ENCODE data around the gene ERC1.
A peak's percentile ranks its signal among the peaks of the same experiment; 100 is the strongest.
"Not testable (repeated sequence)": the region's sequence is repeated elsewhere in the genome, so short reads cannot be mapped to it uniquely, and the experiment has no call there.

The ERC1 gene

DNA sequence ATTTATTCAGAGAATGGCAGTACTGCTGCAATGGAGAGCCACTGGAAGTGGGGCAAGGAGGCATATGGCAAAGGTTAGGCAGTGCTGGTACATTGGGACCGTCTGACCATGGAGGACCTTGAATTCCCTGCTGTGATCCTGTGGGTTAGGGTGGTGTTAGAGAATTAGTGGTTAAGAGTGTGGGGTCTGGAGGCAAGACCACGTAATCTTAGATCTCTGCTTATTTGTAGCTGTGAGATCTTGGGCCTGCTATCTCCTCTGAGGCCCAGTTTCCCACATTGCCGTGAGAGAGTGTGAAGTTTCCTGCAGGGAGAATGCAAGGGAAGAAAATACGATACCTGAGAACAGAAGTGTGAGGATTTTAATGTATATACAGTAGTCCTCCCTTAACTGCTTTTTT is 147.7 kb downstream of the ERC1 start:
- no peak for DNase-seq

GRCh38 chr12:1146758-1147157 is 155.7 kb downstream of the ERC1 start:
- not testable (repeated sequence) for DNase-seq

GRCh38 chr12:1147821-1148220 is 156.8 kb downstream of the ERC1 start:
- DNase-seq, result no peak

GRCh38 chr12:1157046-1157445 is 166.0 kb downstream of the ERC1 start:
- DNase-seq, result no peak

GRCh38 chr12:1161197-1161596 is 170.2 kb downstream of the ERC1 start:
- no peak for DNase-seq

GRCh38 chr12:1162081-1162760 is 171.2 kb downstream of the ERC1 start:
- peak; percentile 96 for DNase-seq

DNA sequence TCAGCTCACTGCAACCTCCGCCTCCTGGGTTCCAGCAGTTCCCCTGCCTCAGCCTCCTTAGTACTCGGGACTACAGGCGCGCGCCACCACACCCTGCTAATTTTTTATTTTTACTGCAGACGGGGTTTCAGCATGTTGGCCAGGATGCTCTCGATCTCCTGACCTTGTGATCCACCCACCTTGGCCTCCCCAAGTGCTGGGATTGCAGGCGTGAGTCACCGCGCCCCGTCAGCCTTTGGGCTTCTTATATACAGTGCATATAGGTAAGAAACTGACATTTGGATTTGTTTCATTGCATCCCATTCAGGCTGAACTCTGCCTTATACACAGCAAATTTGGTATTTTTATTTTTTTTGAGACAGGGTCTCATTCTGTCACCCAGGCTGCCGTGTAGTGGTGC is 176.8 kb downstream of the ERC1 start:
- DNase-seq, result no peak

DNA sequence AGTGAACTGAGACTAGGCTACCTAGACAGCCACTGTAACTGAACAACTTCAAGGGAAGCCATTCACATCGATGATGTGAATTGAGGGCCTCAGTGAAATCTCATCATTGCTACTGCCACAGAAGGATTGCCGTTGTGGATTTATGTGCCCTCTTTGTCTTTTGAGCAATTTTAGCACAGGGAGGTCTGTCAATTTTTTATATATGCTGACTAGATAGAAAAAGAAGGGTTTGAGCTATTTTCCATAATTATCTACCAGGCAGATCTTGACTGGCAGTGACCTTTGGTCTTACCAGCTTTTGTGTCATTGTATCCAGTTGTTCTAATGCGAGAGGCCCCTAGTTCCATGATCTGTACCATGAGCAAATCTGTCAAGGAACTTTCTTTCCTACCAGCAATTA is 179.4 kb downstream of the ERC1 start:
- DNase-seq, result no peak

- peak; percentile 94 for DNase-seq
These were observed 180.8 kb downstream of the ERC1 start for GRCh38 chr12:1171657-1172408.

DNA sequence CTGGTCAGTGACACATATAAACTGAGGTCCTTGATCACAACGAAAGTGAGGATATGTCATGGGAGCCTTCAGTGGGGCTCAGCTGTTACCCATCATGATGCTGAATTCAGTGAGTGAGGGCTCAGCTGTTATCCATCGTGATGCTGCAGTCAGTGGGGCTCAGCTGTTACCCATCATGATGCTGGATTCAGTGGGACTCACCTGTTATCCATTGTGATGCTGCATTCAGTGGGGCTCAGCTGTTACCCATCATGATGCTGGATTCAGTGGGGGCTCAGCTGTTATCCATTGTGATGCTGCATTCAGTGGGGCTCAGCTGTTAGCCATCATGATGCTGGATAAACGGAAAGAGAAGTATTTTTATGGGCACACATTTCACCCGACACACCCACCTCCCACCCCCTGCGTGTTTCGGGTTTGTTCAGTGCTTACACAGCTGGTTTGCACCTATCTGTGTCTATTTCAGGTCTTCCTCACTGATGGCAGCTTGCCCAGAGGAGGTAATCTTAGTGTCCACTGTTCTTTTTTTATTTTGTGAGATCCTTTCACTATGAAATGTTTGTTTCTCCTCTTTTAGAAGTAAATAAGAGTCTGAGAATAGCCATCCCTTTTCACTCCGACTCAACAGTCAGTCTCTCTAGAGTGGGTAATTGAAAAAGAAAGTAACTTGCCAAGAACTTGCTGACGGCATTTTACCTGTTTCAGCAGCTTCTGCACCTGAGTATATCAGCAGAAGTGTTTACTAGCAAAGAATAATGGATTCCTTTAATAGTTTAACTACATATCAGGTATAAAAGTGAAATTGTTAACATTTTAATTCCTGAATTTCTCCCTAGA is 183.0 kb downstream of the ERC1 start:
- peak; percentile 70 for DNase-seq

- no peak for DNase-seq
These were observed 183.6 kb downstream of the ERC1 start for GRCh38 chr12:1174659-1175058.

DNA sequence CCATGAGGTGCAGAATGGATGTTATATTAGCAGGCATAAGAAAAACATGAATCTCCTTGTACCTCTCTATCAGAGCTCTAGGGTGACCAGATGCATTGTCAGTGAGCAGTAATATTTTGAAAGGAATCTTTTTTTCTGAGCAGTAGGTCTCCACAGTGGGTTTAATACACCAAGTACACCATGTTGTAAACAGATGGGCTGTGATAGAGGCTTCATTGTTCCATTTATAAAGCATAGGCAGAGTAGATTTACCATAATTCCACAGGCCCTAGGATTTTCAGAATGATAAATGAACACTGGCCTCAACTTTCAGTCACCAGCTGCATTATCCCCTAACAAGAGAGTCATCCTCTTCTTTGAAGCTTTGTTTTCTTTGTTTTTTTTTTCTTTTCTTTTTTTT is 185.2 kb downstream of the ERC1 start:
- DNase-seq, result no peak

GRCh38 chr12:1179128-1179527 is 188.1 kb downstream of the ERC1 start:
- DNase-seq, result no peak

DNA sequence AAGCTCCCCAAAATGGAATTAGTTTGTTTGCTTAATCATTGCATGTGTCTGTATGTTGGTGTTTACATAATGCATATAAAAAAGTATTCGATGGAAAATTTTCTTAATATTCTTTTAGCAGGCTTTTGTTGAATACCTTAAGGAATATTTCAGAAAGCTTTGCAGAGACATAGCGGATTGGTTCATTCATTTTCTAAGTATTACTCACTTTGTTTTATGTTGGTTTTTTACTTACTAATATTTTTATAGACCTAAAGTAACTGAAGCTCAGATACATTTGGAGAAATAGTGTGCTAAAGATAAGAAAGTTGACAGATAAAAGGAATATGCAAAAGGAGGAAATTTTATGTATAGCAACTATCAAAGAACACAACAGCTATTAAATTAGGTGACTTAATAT is 191.0 kb downstream of the ERC1 start:
- no peak for DNase-seq

DNA sequence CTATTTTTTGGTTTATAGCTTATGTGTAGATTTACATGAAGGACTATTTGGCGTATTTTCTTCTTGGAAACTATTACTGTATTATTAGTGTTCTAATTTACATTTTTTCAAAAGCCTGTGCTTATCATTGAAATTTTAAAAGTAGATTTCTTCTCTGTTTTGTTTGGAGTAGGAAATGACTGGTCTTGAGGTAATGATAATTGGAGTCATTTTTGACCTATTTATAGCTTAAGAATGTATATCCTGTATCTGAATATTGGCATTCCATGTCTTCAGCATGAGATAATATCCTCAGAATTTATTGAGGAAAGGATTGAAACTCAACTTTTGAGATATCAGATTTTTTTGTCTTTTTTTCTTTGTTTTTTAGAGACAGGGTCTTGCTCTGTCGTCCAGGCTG is 193.4 kb downstream of the ERC1 start:
- no peak for DNase-seq

GRCh38 chr12:1185460-1186182 is 194.6 kb downstream of the ERC1 start:
- DNase-seq, result no peak

DNA sequence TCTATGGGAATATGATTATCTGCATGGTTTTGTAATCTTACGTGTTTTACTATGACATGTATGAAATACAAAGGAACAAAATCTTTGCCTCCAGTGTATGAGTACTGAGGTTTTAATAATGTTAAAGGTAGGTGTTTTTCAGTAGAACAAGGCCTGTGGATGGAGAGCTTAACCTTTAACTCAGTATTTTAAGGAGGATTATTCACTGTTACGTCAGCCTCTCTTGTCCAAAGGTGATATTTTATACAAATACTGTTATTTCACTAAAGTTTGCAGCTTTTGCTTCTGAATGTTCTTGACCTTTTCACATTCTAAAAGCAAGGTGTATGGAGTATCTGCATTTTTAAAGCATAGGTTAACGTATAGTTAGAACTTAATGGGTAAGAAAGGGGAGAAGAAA is 195.3 kb downstream of the ERC1 start:
- no peak for DNase-seq

DNA sequence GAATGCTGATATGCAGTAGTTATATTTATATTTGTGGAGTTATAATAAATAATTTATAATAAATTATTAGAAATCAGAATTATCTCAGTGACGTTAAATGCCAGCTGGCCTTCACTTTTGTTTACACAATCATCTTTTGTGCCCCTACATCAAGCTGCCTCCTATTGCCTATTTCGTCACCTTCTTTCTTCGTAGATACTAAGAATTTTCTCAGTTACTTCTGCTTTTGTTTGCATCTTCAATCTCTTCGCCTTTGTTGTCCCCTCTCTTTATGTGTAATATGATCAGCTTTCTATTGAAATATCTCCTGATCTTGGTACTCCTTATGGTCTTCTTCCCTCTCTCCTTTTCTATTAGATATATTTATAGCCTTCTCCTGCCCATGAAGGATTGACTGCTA is 197.0 kb downstream of the ERC1 start:
- no peak for DNase-seq

DNA sequence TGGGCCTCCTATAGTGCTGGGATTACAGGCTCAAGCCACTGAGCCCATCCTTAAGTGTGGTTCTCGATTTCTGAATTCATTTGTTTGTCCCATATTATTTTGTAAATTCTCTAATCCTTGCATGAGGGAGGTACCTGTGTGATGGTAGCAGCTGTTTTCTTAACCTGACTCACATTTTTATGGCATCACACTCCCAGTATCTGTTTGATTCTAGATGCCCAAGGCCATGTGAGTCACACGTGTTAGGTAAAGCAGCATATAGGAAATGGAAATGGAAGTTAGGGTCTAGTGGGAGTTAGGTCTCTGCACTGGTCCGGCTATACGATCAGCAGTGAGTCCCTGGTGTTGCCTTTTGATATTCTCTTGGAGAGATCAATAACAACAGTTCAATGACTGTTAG is 198.1 kb downstream of the ERC1 start:
- no peak for DNase-seq

DNA sequence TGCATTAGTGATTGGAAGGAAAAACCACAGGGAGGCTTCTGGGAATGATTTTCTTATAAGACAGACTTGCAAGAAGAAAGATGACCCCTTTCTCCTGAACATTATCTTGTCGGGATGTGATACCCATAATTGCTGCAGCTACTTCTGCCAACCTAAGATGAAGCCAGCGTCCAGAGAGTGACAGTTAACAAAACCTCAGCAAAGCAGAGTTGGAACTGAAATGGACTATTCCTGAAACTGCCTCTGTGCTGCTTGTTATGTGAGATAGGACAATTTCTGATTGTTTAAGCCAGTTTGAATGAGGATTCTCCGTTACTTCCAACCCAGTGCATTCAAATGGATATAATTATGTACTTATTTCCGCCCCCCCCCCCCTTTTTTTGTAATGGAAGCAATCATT is 204.5 kb downstream of the ERC1 start:
- DNase-seq, result no peak

DNA sequence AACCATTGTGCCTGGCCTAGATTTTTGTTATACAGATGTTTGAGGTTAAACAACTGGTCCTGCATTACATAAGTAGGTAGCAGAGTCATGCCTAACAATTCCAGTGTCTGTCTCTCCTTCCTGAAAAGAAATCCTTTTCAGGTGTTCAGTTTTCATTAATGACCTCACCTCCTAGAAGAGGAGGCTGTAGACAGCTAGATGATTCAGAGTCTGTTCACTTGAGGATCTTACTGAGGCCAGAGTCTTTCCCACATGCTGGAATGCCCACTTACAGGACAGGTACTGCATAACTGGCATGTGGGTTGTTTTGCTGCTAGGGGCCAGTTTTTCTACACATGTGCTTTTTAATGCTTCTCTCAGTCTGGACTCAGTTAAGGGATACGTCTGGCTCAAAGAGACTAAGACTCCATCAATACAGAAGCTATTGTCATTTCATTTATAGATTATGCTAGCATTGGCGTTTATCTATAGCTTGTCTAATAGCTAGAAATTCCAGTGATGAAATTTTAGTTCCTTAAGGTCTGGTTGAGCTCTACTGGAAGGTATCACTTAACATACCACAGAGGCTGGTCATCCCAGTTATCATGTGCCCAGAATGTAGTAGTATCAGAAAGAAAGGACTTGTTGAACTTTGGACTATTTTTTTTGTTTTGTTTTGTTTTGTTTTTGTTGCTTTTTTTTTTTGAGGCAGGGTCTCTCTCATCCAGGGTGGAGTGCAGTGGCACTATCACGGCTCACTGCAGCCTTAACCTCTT is 206.4 kb downstream of the ERC1 start:
- DNase-seq, result no peak

DNA sequence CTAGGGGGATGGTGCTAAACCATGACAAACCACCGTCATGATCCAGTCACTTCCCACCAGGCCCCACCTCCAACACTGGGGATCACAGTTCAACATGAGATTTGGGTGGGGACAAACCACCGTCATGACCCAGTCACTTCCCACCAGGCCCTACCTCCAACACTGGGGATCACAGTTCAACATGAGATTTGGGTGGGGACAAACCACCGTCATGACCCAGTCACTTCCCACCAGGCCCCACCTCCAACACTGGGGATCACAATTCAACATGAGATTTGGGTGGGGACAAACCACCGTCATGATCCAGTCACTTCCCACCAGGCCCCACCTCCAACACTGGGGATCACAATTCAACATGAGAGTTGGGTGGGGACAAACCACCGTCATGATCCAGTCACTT is 207.8 kb downstream of the ERC1 start:
- not testable (repeated sequence) for DNase-seq
